ENCODE measurements around the gene ZDHHC17. TPM values are rescaled to one million over a fixed set of nuclear protein-coding genes. Genes with fewer than 3 reads are reported as not detected.

The ZDHHC17 gene
- total RNA-seq, 2 experiments from 2014 or later, result 36.4 to 42.6 TPM

DNA sequence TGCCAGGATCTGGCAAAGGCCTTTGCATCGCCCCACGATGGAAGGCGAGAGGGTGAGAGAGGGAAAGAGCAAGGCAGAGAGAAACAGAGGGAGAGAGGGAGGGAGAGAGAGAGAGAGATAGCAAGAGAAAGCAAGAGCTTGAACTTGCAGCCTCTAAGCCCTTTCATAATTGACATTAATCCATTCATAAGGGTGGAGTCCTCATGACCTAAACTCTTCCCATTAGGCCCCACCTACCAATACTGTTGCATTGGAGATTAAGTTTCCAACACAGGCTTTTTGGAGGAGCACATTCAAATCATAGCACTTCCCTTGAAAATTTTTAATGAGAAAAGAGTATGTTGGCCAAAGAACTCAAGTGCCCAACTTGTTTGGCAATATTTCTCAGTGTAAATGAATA, 48.6 kb upstream of the ZDHHC17 start:
- Mint-ChIP-seq H3K27me3 (no peaks in the 10 kb centered on the region), H3K36me3 (ENCODE audit: low read depth) (no peaks in the 10 kb centered on the region), H3K4me3 (no peak overlapping the region), H3K4me1 (ENCODE audit: low read depth) (no peaks in the 10 kb centered on the region), H3K9me3 (no peaks in the 10 kb centered on the region), H3K27ac (no peak overlapping the region)
- H3K9me3 ChIP-seq (ENCODE audit: control insufficient read depth in 1 of 2, insufficient read depth in 1 of 2, low read length in 2 of 2), result no peaks in the 10 kb centered on the region
- intact Hi-C loops (cut with DNase I, micrococcal nuclease), result no loop called here
- H3K27ac ChIP-seq (ENCODE audit: low read depth in 1 of 2, low read length in 2 of 2), result no peak overlapping the region
- H3K4me1 ChIP-seq (ENCODE audit: insufficient read depth, low read length), result no peaks in the 10 kb centered on the region
- peaks cover 7 to 8% of the 10 kb centered on the region in 2 experiments for H3K27me3 ChIP-seq (ENCODE audit: control insufficient read depth in 1 of 2, insufficient read depth in 2 of 2, low read length in 2 of 2)
- ChIA-PET CTCF (no interaction called here), POLR2A (no interaction called here)
- H3K4me3 ChIP-seq (ENCODE audit: low read length), result no peak overlapping the region
- no peak for TF ChIP-seq CTCF (IDR thresholded peaks at IDR 0.05)
- no peaks in the 10 kb centered on the region for H3K36me3 ChIP-seq (ENCODE audit: insufficient read depth, low read length)
- DNase-seq (no peak), ATAC-seq (ENCODE audit: poor library complexity) (no peak)

DNA sequence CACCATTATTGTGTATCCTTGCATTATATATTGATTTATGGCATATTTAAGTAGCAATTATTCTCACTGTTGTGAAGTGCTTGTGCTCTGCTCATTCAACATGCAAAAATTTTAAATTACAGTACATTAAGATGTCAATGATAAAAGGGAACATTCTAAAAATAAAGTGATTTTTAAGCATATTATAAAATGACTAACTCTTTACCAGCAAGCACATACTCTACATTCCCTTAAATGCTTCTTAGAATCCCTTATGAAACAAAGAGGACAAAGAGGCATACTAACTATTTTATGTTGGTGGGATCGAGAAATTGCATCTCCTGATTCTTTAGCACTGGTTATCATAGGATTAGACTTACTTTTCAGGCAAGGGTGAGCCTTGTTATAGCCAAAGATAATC, 46.6 kb upstream of the ZDHHC17 start:
- Histone ChIP-seq H3K36me3 (ENCODE audit: insufficient read depth, low read length) (no peaks in the 10 kb centered on the region), H3K27me3 (ENCODE audit: control insufficient read depth in 1 of 2, insufficient read depth in 2 of 2, low read length in 2 of 2) (peaks cover 5 to 7% of the 10 kb centered on the region in 2 experiments), H3K27ac (ENCODE audit: low read depth in 1 of 2, low read length in 2 of 2) (no peak overlapping the region), H3K4me3 (ENCODE audit: low read length) (no peak overlapping the region), H3K9me3 (ENCODE audit: control insufficient read depth in 1 of 2, insufficient read depth in 1 of 2, low read length in 2 of 2) (no peaks in the 10 kb centered on the region), H3K4me1 (ENCODE audit: insufficient read depth, low read length) (no peaks in the 10 kb centered on the region)
- no peaks in the 10 kb centered on the region for H3K4me1 Mint-ChIP-seq (ENCODE audit: low read depth)
- TF ChIP-seq CTCF (IDR thresholded peaks at IDR 0.05), result no peak
- intact Hi-C loops (cut with DNase I, micrococcal nuclease), result no loop called here
- H3K4me3 Mint-ChIP-seq, result no peak overlapping the region
- no peaks in the 10 kb centered on the region for H3K36me3 Mint-ChIP-seq (ENCODE audit: low read depth)
- POLR2A ChIA-PET, result no interaction called here
- no peaks in the 10 kb centered on the region for H3K27me3 Mint-ChIP-seq
- H3K9me3 Mint-ChIP-seq, result no peaks in the 10 kb centered on the region
- no peak for DNase-seq
- ATAC-seq (ENCODE audit: poor library complexity), result no peak
- CTCF ChIA-PET, result no interaction called here
- no peak overlapping the region for H3K27ac Mint-ChIP-seq

DNA sequence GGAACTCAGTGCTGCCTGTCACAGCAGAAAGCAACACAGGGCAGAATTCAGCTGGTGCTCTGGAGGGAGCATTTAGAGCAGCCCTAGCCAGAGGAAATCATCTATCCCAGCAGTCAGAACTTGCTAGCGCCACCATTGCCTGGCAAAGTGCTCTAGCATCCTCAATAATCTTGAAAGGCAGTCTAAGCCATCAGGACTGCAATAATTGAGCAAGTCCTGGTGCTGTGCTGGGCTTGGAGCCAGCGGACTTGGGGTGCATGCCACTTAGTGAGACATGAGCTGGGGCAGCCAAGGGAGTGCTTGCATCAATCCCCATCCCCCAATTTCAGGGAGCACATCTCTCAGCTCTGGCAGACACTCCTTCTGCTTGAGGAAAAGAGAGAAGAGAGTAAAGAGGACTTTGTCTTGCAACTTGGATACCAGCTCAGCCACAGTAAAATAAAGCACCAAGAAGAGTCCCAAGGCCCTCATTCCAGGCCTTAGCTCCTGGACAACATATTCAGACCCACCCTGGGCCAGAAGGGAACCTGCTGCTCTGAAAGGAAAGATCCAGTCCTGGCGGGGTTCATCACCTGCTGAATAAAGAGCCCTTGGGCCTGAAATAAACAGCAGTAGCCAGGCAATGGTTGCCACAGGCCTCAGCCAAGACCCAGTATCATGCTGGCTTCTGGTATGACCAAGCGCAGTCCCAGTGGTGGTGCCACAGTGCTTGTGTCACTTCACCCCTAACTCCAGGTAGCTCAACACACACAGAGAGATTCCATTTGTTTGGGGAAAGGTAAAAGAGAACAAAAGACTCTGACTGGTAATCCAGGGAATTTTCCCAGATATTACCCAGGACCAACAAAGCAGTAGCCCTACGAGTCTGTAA, 44.5 kb upstream of the ZDHHC17 start:
- H3K4me3 Mint-ChIP-seq, result no peak overlapping the region

More for the DNA sequence above, 44.5 kb upstream of the ZDHHC17 start:
- Mint-ChIP-seq H3K27me3 (no peaks in the 10 kb centered on the region), H3K36me3 (ENCODE audit: low read depth) (no peaks in the 10 kb centered on the region), H3K9me3 (no peaks in the 10 kb centered on the region), H3K4me1 (ENCODE audit: low read depth) (no peaks in the 10 kb centered on the region), H3K27ac (no peak overlapping the region)
- H3K4me1 ChIP-seq (ENCODE audit: insufficient read depth, low read length), result no peaks in the 10 kb centered on the region
- no peak overlapping the region for H3K4me3 ChIP-seq (ENCODE audit: low read length)
- ATAC-seq (ENCODE audit: poor library complexity) (no peak), DNase-seq (no peak)
- no peaks in the 10 kb centered on the region for H3K36me3 ChIP-seq (ENCODE audit: insufficient read depth, low read length)
- intact Hi-C loops (cut with DNase I, micrococcal nuclease), result no loop called here
- TF ChIP-seq CTCF (IDR thresholded peaks at IDR 0.05), result no peak
- H3K27me3 ChIP-seq (ENCODE audit: control insufficient read depth in 1 of 2, insufficient read depth in 2 of 2, low read length in 2 of 2), result peaks cover 4% of the 10 kb centered on the region in 2 experiments
- no peaks in the 10 kb centered on the region for H3K9me3 ChIP-seq (ENCODE audit: control insufficient read depth in 1 of 2, insufficient read depth in 1 of 2, low read length in 2 of 2)
- no peak overlapping the region for H3K27ac ChIP-seq (ENCODE audit: low read depth in 1 of 2, low read length in 2 of 2)
- POLR2A ChIA-PET, result no interaction called here
- CTCF ChIA-PET, result no interaction called here

All from CD4-positive, alpha-beta T cell (primary cell).